Upper lobe of left lung (tissue), 6 donors: Measurements from ENCODE around the gene RALGDS. TPM values are rescaled to one million over a fixed set of nuclear protein-coding genes. Genes with fewer than 3 reads are reported as not detected.

Experiments
- ATAC-seq, 2 donors: fragments of 200-7000 bp; cut with Tn5 transposase; one replicate each; pipeline ENCODE4 v1.9.1; 2022; ENCODE audit warnings: mild to moderate bottlenecking in 2 of 2, moderate library complexity in 2 of 2; ENCODE audit not compliant: low FRiP score in 2 of 2
- DNase-seq, 2 donors: peaks; one replicate each; pipeline ENCODE4 v3.0.0-alpha.2; 2019 to 2020
- H3K27ac ChIP-seq, 4 donors: fragments of 200-600 bp; sonication (generic); one replicate each; pipeline ENCODE4 v1.5.1; 2016 to 2019
- H3K27me3 ChIP-seq, 4 donors: fragments of 200-600 bp; sonication (generic); one replicate each; pipeline ENCODE4 v1.5.1; 2017 to 2019
- H3K36me3 ChIP-seq, 4 donors: fragments of 200-600 bp; sonication (generic); one replicate each; pipeline ENCODE4 v1.5.1; 2016 to 2019
- H3K4me1 ChIP-seq, 4 donors: fragments of 200-600 bp; sonication (generic); one replicate each; pipeline ENCODE4 v1.5.1; 2018 to 2019
- H3K4me3 ChIP-seq, 4 donors: fragments of 200-600 bp; sonication (generic); one replicate each; pipeline ENCODE4 v1.5.1; 2017 to 2019; ENCODE audit warnings: mild to moderate bottlenecking in 2 of 4, moderate library complexity in 1 of 4
- H3K9me3 ChIP-seq, 4 donors: fragments of 200-600 bp; sonication (generic); one replicate each; pipeline ENCODE4 v1.5.1; 2018 to 2019
- EP300 ChIP-seq, 4 donors: sonication (generic); formaldehyde crosslinking; IDR thresholded peaks; one replicate each; pipeline ENCODE4 v1.5.1; 2017; ENCODE audit warnings: antibody characterized with exemption in 4 of 4, control low read depth in 2 of 4
- POLR2A ChIP-seq, 4 donors: fragments of 450-650 bp; IDR thresholded peaks; one replicate each; pipeline ENCODE4 v1.5.1; 2016 to 2017; ENCODE audit warnings: antibody characterized with exemption in 4 of 4, mild to moderate bottlenecking in 2 of 4
- POLR2AphosphoS5 ChIP-seq, 2 donors: sonication (generic); formaldehyde crosslinking; IDR thresholded peaks; one replicate each; pipeline ENCODE4 v1.5.1; 2017; ENCODE audit warnings: antibody characterized with exemption in 2 of 2
- WGBS, 2 donors: methylation state at CpG; one replicate each; pipeline ENCODE4 v1.1.5; 2017 to 2018; 5-methylcytosine and 5-hydroxymethylcytosine counted together
- total RNA-seq, 6 donors: library from RNA; depleted of rRNA in 4 of 6; stranded (reverse); fragments of >200 nt in 4 of 6; gene quantifications; one replicate each; pipeline versions ENCODE4 v1.1.0 to v1.2.1, GENCODE V29; 2016 to 2021
- TF ChIP-seq, protein P1 (sequence below), 6 experiments: fragments of 450-650 bp in 4 of 6; fragments of 200-600 bp in 2 of 6; sonication (generic) in 2 of 6; IDR thresholded peaks; one replicate each; pipeline ENCODE4 v1.5.1; 2016 to 2019; ENCODE audit warnings: antibody characterized with exemption in 6 of 6
- donor health status: DM: no; HTN: no; CAD: no; lungs with moderate emphysema.
- donor health status: DM: no; HTN: yes; CAD: no; lungs with severe emphysema.

The RALGDS gene
- total RNA-seq, 6 donors from 2014 or later, result 57.1 to 117 (median 88.9) TPM

DNA sequence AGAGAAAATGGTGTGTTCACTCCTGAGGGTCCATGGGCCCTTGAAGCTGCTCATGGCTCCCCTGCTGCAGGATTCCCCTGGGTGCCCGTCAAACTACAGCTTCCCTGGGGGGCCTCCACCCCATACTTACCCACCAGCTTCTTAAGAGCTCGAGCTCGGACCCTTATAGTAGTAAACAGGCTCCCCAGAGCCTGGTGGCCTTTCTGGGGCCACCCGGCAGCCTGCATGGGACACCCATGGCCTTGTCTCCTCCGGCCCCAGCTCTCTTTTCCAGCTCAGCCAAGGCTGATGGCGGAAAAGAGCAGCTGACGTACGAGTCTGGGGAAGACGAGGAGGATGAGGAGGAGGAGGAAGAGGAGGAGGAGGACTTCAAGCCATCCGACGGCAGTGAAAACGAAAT lies 63.5 kb downstream of the RALGDS start:
- H3K27ac ChIP-seq, result no peak overlapping the region
- no peaks in the 10 kb centered on the region for H3K9me3 ChIP-seq
- DNase-seq (no peak), ATAC-seq (no peak)
- peaks cover 0 to 11% (median 4%) of the 10 kb centered on the region in 4 donors for H3K4me1 ChIP-seq
- no peaks in the 10 kb centered on the region for H3K27me3 ChIP-seq
- peaks cover 8 to 59% (median 54%) of the 10 kb centered on the region in 4 donors for H3K36me3 ChIP-seq
- H3K4me3 ChIP-seq, result no peak overlapping the region
- TF ChIP-seq POLR2AphosphoS5 (IDR thresholded peaks at IDR 0.05) (no peak), EP300 (IDR thresholded peaks at IDR 0.05) (no peak), POLR2A (IDR thresholded peaks at IDR 0.05) (no peak)
- TF ChIP-seq, protein P1, sequence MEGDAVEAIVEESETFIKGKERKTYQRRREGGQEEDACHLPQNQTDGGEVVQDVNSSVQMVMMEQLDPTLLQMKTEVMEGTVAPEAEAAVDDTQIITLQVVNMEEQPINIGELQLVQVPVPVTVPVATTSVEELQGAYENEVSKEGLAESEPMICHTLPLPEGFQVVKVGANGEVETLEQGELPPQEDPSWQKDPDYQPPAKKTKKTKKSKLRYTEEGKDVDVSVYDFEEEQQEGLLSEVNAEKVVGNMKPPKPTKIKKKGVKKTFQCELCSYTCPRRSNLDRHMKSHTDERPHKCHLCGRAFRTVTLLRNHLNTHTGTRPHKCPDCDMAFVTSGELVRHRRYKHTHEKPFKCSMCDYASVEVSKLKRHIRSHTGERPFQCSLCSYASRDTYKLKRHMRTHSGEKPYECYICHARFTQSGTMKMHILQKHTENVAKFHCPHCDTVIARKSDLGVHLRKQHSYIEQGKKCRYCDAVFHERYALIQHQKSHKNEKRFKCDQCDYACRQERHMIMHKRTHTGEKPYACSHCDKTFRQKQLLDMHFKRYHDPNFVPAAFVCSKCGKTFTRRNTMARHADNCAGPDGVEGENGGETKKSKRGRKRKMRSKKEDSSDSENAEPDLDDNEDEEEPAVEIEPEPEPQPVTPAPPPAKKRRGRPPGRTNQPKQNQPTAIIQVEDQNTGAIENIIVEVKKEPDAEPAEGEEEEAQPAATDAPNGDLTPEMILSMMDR (IDR thresholded peaks at IDR 0.05), result no peak
- 92 to 97% methylated on average over 9 to 12 of the region's 12 CpGs for WGBS, 2 donors

DNA sequence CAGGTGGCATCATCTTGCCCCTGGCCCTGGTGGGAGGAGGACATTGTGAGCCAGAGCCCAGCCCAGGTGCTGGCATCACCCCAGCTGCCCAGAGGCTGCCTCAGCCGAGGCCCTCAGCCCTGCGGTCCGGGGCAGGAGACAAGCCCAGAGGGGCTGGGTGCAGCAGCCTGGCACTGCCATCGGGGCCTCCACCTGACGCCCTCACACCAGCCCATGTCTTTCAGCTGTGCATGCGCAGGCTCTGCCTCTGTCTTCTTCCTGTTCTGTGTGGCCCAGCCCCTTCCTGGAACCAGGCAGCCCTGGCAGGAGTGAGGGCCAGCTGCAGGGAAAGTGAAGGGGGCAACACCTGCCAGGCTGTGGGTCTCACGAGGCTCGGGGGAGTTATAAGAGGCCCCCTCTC lies 64.0 kb downstream of the RALGDS start:
- Histone ChIP-seq H3K27me3 (no peaks in the 10 kb centered on the region), H3K9me3 (no peaks in the 10 kb centered on the region), H3K4me1 (peaks cover 0 to 11% (median 4%) of the 10 kb centered on the region in 4 donors), H3K27ac (no peak overlapping the region), H3K36me3 (peaks cover 8 to 64% (median 58%) of the 10 kb centered on the region in 4 donors), H3K4me3 (no peak overlapping the region)
- DNase-seq (no peak), ATAC-seq (no peak)
- WGBS, 2 donors, result 69 to 82% methylated on average over 2 to 6 of the region's 8 CpGs
- TF ChIP-seq EP300 (IDR thresholded peaks at IDR 0.05) (no peak), POLR2AphosphoS5 (IDR thresholded peaks at IDR 0.05) (no peak), POLR2A (IDR thresholded peaks at IDR 0.05) (no peak)
- TF ChIP-seq, protein P1 (IDR thresholded peaks at IDR 0.05), result no peak

DNA sequence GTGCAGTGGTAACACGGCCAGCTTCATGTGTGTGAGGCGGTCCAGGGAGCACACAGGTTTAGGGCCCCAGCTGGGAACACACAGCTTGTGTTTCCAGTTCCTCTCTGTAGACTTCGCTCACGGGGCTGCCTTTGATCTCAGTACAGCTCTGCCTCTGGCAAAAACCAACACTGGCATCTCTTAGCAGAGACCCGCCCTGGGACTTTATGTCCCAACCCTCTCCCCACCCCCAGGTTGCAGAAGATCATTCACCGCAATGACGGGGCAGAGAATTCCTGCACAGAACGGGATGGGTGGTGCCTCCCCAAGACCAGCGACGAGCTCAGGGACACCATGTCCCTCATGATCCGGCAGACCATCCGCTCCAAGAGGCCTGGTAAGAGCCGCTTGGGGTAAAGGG lies 64.5 kb downstream of the RALGDS start:
- H3K4me1 ChIP-seq, result peaks cover 0 to 11% (median 4%) of the 10 kb centered on the region in 4 donors
- peaks cover 12 to 69% (median 63%) of the 10 kb centered on the region in 4 donors for H3K36me3 ChIP-seq
- no peak overlapping the region for H3K4me3 ChIP-seq
- DNase-seq, result no peak
- no peak for TF ChIP-seq POLR2AphosphoS5 (IDR thresholded peaks at IDR 0.05)
- TF ChIP-seq, protein P1 (IDR thresholded peaks at IDR 0.05), result no peak
- 93% methylated on average over 6 to 13 of the region's 13 CpGs for WGBS, 2 donors
- no peaks in the 10 kb centered on the region for H3K9me3 ChIP-seq
- no peaks in the 10 kb centered on the region for H3K27me3 ChIP-seq
- ATAC-seq, result no peak
- H3K27ac ChIP-seq, result no peak overlapping the region

DNA sequence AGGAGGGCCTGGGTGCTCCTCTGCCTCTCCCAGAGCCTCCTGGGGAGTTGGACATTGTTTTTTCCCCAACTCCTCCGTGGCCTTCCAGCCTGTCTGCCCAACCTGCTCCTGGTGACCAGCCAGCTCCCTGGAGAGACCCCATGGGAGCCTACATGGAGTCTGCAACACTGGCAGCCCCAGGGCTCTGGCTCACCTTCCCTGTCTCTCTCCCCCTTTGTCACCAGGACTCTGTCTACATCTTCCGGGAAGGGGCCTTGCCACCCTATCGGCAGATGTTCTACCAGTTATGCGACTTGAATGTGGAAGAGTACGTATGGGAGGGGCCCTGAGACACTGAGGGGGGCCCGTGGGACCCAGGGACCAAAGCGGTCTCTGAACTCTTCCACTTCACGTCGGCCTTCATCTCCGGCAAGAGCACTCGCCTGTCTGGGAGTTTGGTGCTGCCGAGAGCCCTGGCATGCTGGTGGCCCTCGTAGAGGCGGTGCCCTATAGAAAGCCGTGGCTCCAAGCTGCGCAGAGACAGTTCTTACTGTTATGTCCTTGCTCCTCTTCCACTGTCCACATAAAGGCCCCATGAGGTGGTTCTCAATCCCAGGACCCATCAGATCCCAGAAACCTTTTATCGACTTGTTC lies 65.1 kb downstream of the RALGDS start:
- Histone ChIP-seq H3K27ac (no peak overlapping the region), H3K4me1 (peaks cover 0 to 11% (median 4%) of the 10 kb centered on the region in 4 donors), H3K9me3 (no peaks in the 10 kb centered on the region), H3K27me3 (no peaks in the 10 kb centered on the region), H3K36me3 (peaks cover 15 to 75% (median 69%) of the 10 kb centered on the region in 4 donors), H3K4me3 (no peak overlapping the region)
- WGBS, 2 donors, result 95% methylated on average over 11 to 17 of the region's 17 CpGs
- ATAC-seq, result no peak
- DNase-seq, result no peak
- no peak for TF ChIP-seq EP300 (IDR thresholded peaks at IDR 0.05)
- TF ChIP-seq POLR2A (IDR thresholded peaks at IDR 0.05), result no peak
- TF ChIP-seq POLR2AphosphoS5 (IDR thresholded peaks at IDR 0.05), result no peak
- TF ChIP-seq, protein P1 (IDR thresholded peaks at IDR 0.05), result no peak

DNA sequence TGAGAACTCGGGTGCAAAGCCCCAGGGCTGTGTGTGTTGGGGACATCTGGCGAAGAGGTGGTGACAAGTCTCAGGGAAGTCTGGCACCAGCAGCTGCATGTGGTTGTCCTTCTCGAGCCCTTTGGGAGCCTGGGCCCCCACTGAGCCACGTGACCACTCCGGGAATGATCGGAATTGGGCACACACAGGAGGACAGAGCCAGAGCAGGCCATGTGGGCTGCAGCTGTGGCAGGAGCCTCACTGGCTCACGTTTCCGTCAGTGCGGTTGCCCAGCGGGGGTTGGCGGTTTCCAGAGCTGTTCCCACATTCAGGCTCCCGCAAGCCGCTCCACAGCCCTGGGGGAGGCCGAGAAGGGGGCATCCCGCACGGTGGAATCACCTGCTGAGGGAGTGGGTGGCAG lies 66.1 kb downstream of the RALGDS start:
- WGBS, 2 donors, result 79 to 100% methylated on average over 1 to 16 of the region's 16 CpGs
- TF ChIP-seq EP300 (IDR thresholded peaks at IDR 0.05), result no peak
- TF ChIP-seq, protein P1 (IDR thresholded peaks at IDR 0.05), result no peak
- no peak for DNase-seq
- Histone ChIP-seq H3K4me1 (peaks cover 0 to 8% (median 2%) of the 10 kb centered on the region in 4 donors), H3K9me3 (no peaks in the 10 kb centered on the region), H3K27me3 (no peaks in the 10 kb centered on the region), H3K4me3 (no peak overlapping the region), H3K36me3 (peaks cover 15 to 85% (median 75%) of the 10 kb centered on the region in 4 donors), H3K27ac (no peak overlapping the region)
- no peak for ATAC-seq
